Activated naive CD4-positive, alpha-beta T cell treated with anti-CD3 and anti-CD28 coated beads for 36 hours (primary cell): ENCODE results near the gene HES5. TPM values are rescaled to one million over a fixed set of nuclear protein-coding genes. Genes with fewer than 3 reads are reported as not detected.

Experiments used
- CTCF ChIA-PET: fragments of 350-600 bp; sonication (Branson Sonifier 250); formaldehyde crosslinking; loops from one replicate; lab custom pipeline; 2021; ENCODE audit warnings: antibody characterized with exemption; lab: Charles Lee
- DNase-seq: peaks from one replicate; pipeline ENCODE4 v3.0.0-alpha.2; 2020
- H3K27ac Mint-ChIP-seq: one replicate; pipeline ENCODE4 v1.8.0; 2021; ENCODE audit warnings: mild to moderate bottlenecking, mixed read lengths
- H3K27me3 Mint-ChIP-seq: one replicate; pipeline ENCODE4 v1.8.0; 2021; ENCODE audit warnings: low read depth, mixed read lengths
- H3K36me3 Mint-ChIP-seq: one replicate; pipeline ENCODE4 v1.8.0; 2021; ENCODE audit warnings: low read depth, mixed read lengths
- H3K4me1 Mint-ChIP-seq: one replicate; pipeline ENCODE4 v1.8.0; 2021; ENCODE audit warnings: low read depth, mixed read lengths
- H3K4me3 Mint-ChIP-seq: one replicate; pipeline ENCODE4 v1.8.0; 2021; ENCODE audit warnings: mild to moderate bottlenecking, moderate library complexity, mixed read lengths
- H3K9me3 Mint-ChIP-seq: one replicate; pipeline ENCODE4 v1.8.0; 2021; ENCODE audit warnings: mixed read lengths
- intact Hi-C: fragments of 100-400 bp; cut with micrococcal nuclease; formaldehyde crosslinking; loops from one replicate; pipeline ENCODE4 v1.15.1; 2023
- total RNA-seq, 2 experiments: library from RNA; stranded (reverse); gene quantifications; one replicate each; pipeline ENCODE4 v1.2.3, GENCODE V29; 2021

The HES5 gene
- total RNA-seq, 2 experiments from 2014 or later, result not detected

GRCh38 chr1:2513939-2514652, 16.0 kb downstream of the HES5 start:
- Mint-ChIP-seq H3K27ac (no peak overlapping the region), H3K4me1 (no peaks in the 10 kb centered on the region), H3K27me3 (no peaks in the 10 kb centered on the region), H3K36me3 (peaks cover 9% of the 10 kb centered on the region), H3K4me3 (no peak overlapping the region), H3K9me3 (no peaks in the 10 kb centered on the region)
- DNase-seq, result no peak
- intact Hi-C loops, result no loop called here
- CTCF ChIA-PET, result no interaction called here

- H3K36me3 Mint-ChIP-seq, result peaks cover 6% of the 10 kb centered on the region
- no peak overlapping the region for H3K4me3 Mint-ChIP-seq
- CTCF ChIA-PET, result no interaction called here
- no peak for DNase-seq
- no peaks in the 10 kb centered on the region for H3K27me3 Mint-ChIP-seq
- no peaks in the 10 kb centered on the region for H3K9me3 Mint-ChIP-seq
- intact Hi-C loops, result no loop called here
- H3K4me1 Mint-ChIP-seq, result no peaks in the 10 kb centered on the region
- H3K27ac Mint-ChIP-seq, result no peak overlapping the region
Measured at GRCh38 chr1:2512862-2513421, 17.1 kb downstream of the HES5 start.

GRCh38 chr1:2510366-2511155, 19.5 kb downstream of the HES5 start:
- Mint-ChIP-seq H3K9me3 (no peaks in the 10 kb centered on the region), H3K27me3 (no peaks in the 10 kb centered on the region), H3K4me1 (no peaks in the 10 kb centered on the region), H3K4me3 (no peak overlapping the region), H3K36me3 (peaks cover 3% of the 10 kb centered on the region), H3K27ac (no peak overlapping the region)
- no peak for DNase-seq
- CTCF ChIA-PET, result interaction anchor here (0.6 to 0.9 kb wide), 2 partner anchors 14 to 120 kb away, joined by 3 to 4 read pairs; no protein-coding TSS in a partner anchor
- intact Hi-C loops, result no loop called here

GRCh38 chr1:2509589-2509988, 20.5 kb downstream of the HES5 start:
- Mint-ChIP-seq H3K27ac (no peak overlapping the region), H3K4me1 (no peaks in the 10 kb centered on the region), H3K27me3 (no peaks in the 10 kb centered on the region), H3K36me3 (peaks cover 3% of the 10 kb centered on the region), H3K4me3 (no peak overlapping the region), H3K9me3 (no peaks in the 10 kb centered on the region)
- intact Hi-C loops, result no loop called here
- CTCF ChIA-PET, result interaction anchor here (0.9 kb wide), 1 partner anchor 15 kb away, joined by 3 read pairs; no protein-coding TSS in a partner anchor
- no peak for DNase-seq

GRCh38 chr1:2508751-2509150, 21.3 kb downstream of the HES5 start:
- Mint-ChIP-seq H3K9me3 (no peaks in the 10 kb centered on the region), H3K27me3 (no peaks in the 10 kb centered on the region), H3K27ac (no peak overlapping the region), H3K36me3 (peaks cover 3% of the 10 kb centered on the region), H3K4me1 (no peaks in the 10 kb centered on the region), H3K4me3 (no peak overlapping the region)
- DNase-seq, result no peak
- CTCF ChIA-PET, result no interaction called here
- intact Hi-C loops, result no loop called here

- Mint-ChIP-seq H3K27ac (no peak overlapping the region), H3K4me3 (no peak overlapping the region)
- CTCF ChIA-PET, result no interaction called here
Measured at GRCh38 chr1:2508180-2508579, 21.9 kb downstream of the HES5 start.

GRCh38 chr1:2507744-2508155, 22.3 kb downstream of the HES5 start:
- H3K36me3 Mint-ChIP-seq, result no peaks in the 10 kb centered on the region
- H3K4me3 Mint-ChIP-seq, result no peak overlapping the region
- intact Hi-C loops, result no loop called here
- H3K9me3 Mint-ChIP-seq, result no peaks in the 10 kb centered on the region
- no peaks in the 10 kb centered on the region for H3K4me1 Mint-ChIP-seq
- DNase-seq, result no peak
- CTCF ChIA-PET, result no interaction called here
- no peaks in the 10 kb centered on the region for H3K27me3 Mint-ChIP-seq
- H3K27ac Mint-ChIP-seq, result no peak overlapping the region

More at GRCh38 chr1:2508180-2508579, 21.9 kb downstream of the HES5 start:
- no peaks in the 10 kb centered on the region for H3K4me1 Mint-ChIP-seq
- intact Hi-C loops, result no loop called here
- H3K36me3 Mint-ChIP-seq, result no peaks in the 10 kb centered on the region
- no peak for DNase-seq
- H3K9me3 Mint-ChIP-seq, result no peaks in the 10 kb centered on the region
- H3K27me3 Mint-ChIP-seq, result no peaks in the 10 kb centered on the region

- DNase-seq, result no peak
- intact Hi-C loops, result no loop called here
- CTCF ChIA-PET, result no interaction called here
- H3K27ac Mint-ChIP-seq, result no peak overlapping the region
- H3K4me1 Mint-ChIP-seq, result no peaks in the 10 kb centered on the region
- no peaks in the 10 kb centered on the region for H3K9me3 Mint-ChIP-seq
- H3K36me3 Mint-ChIP-seq, result no peaks in the 10 kb centered on the region
- H3K27me3 Mint-ChIP-seq, result no peaks in the 10 kb centered on the region
- no peak overlapping the region for H3K4me3 Mint-ChIP-seq
Measured at GRCh38 chr1:2506901-2507565, 23.0 kb downstream of the HES5 start.

GRCh38 chr1:2506007-2506860, 23.8 kb downstream of the HES5 start:
- intact Hi-C loops, result no loop called here
- Mint-ChIP-seq H3K36me3 (no peaks in the 10 kb centered on the region), H3K4me3 (no peak overlapping the region), H3K27ac (no peak overlapping the region), H3K4me1 (no peaks in the 10 kb centered on the region), H3K9me3 (no peaks in the 10 kb centered on the region), H3K27me3 (no peaks in the 10 kb centered on the region)
- DNase-seq, result no peak
- CTCF ChIA-PET, result no interaction called here

- DNase-seq, result no peak
- H3K4me3 Mint-ChIP-seq, result no peak overlapping the region
- no peaks in the 10 kb centered on the region for H3K27me3 Mint-ChIP-seq
- H3K4me1 Mint-ChIP-seq, result no peaks in the 10 kb centered on the region
- intact Hi-C loops, result no loop called here
- H3K9me3 Mint-ChIP-seq, result no peaks in the 10 kb centered on the region
- CTCF ChIA-PET, result no interaction called here
- H3K36me3 Mint-ChIP-seq, result no peaks in the 10 kb centered on the region
- H3K27ac Mint-ChIP-seq, result no peak overlapping the region
Measured at GRCh38 chr1:2505461-2505994, 24.5 kb downstream of the HES5 start.

- Mint-ChIP-seq H3K36me3 (no peaks in the 10 kb centered on the region), H3K27me3 (no peaks in the 10 kb centered on the region), H3K27ac (no peak overlapping the region), H3K4me3 (no peak overlapping the region), H3K9me3 (no peaks in the 10 kb centered on the region), H3K4me1 (peaks cover 5% of the 10 kb centered on the region)
- CTCF ChIA-PET, result no interaction called here
- DNase-seq, result no peak
- intact Hi-C loops, result no loop called here
Measured at GRCh38 chr1:2504949-2505272, 25.2 kb downstream of the HES5 start.
